Mesendoderm (in vitro differentiated cells): ENCODE data around the gene CPT1A.

Source experiments
- DNase-seq: peaks from one replicate; pipeline ENCODE4 v3.0.0; 2013
- H2AK5ac ChIP-seq: 2 replicates; pipeline ENCODE4 v1.6.1; 2013; ENCODE audit warnings: low read length, inconsistent platforms
- H2BK120ac ChIP-seq: 2 replicates; pipeline ENCODE4 v1.6.1; 2013; ENCODE audit warnings: low read depth, mild to moderate bottlenecking, low read length, moderate library complexity, mixed read lengths
- H2BK15ac ChIP-seq: replicated peaks from 2 replicates; pipeline ENCODE4 v1.6.1; 2013; ENCODE audit warnings: low read depth, mild to moderate bottlenecking, moderate library complexity
- H2BK5ac ChIP-seq: 2 replicates; pipeline ENCODE4 v1.6.1; 2013; ENCODE audit warnings: low read length, inconsistent platforms
- H3K18ac ChIP-seq: 2 replicates; pipeline ENCODE4 v1.6.1; 2013; ENCODE audit warnings: mild to moderate bottlenecking, low read length, mixed read lengths
- H3K23ac ChIP-seq: one replicate; pipeline ENCODE4 v1.6.1; 2013; ENCODE audit warnings: low read length
- H3K27ac ChIP-seq: 2 replicates; pipeline ENCODE4 v1.5.1; 2013; ENCODE audit warnings: low read depth, mild to moderate bottlenecking, inconsistent platforms, low read length, moderate library complexity
- H3K27me3 ChIP-seq: 2 replicates; pipeline ENCODE4 v1.6.1; 2013; ENCODE audit warnings: low read length, control low read depth, mild to moderate bottlenecking, inconsistent platforms; ENCODE audit not compliant: insufficient read depth, poor library complexity
- H3K36me3 ChIP-seq: 2 replicates; pipeline ENCODE4 v1.6.1; 2013; ENCODE audit warnings: low read length, inconsistent platforms; ENCODE audit not compliant: control insufficient read depth, insufficient read depth
- H3K4ac ChIP-seq: one replicate; pipeline ENCODE4 v1.6.1; 2013; ENCODE audit warnings: low read depth, mild to moderate bottlenecking, low read length, moderate library complexity
- H3K4me1 ChIP-seq: 2 replicates; pipeline ENCODE4 v1.6.1; 2013; ENCODE audit warnings: low read depth, low read length, inconsistent platforms; ENCODE audit not compliant: control insufficient read depth
- H3K4me2 ChIP-seq: 2 replicates; pipeline ENCODE4 v1.6.1; 2013; ENCODE audit warnings: low read length
- H3K4me3 ChIP-seq: 2 replicates; pipeline ENCODE4 v1.5.1; 2013; ENCODE audit warnings: mild to moderate bottlenecking, low read length
- H3K56ac ChIP-seq: one replicate; pipeline ENCODE4 v1.6.1; 2013; ENCODE audit warnings: low read length
- H3K79me1 ChIP-seq: 2 replicates; pipeline ENCODE4 v1.6.1; 2013; ENCODE audit warnings: low read length, inconsistent platforms
- H3K79me2 ChIP-seq: 2 replicates; pipeline ENCODE4 v1.6.1; 2013; ENCODE audit warnings: mild to moderate bottlenecking, low read length; ENCODE audit not compliant: control insufficient read depth, insufficient read depth
- H3K9ac ChIP-seq: 2 replicates; pipeline ENCODE4 v1.6.1; 2013; ENCODE audit warnings: low read length, inconsistent platforms
- H4K5ac ChIP-seq: one replicate; pipeline ENCODE4 v1.6.1; 2013; ENCODE audit warnings: low read length
- H4K8ac ChIP-seq: one replicate; pipeline ENCODE4 v1.6.1; 2013; ENCODE audit warnings: low read depth, mild to moderate bottlenecking, control low read depth, low read length, moderate library complexity
- WGBS: extraction: QIAGEN DNeasy Blood & Tissue Kit; methylation state at CpG from one replicate; pipeline ENCODE4 v1.1.7; 2013; ENCODE audit warnings: low lambda C conversion rate, missing lambda C conversion rate; ENCODE audit not compliant: insufficient coverage; ENCODE audit errors: extremely low coverage; 5-methylcytosine and 5-hydroxymethylcytosine counted together

Gene CPT1A

DNA sequence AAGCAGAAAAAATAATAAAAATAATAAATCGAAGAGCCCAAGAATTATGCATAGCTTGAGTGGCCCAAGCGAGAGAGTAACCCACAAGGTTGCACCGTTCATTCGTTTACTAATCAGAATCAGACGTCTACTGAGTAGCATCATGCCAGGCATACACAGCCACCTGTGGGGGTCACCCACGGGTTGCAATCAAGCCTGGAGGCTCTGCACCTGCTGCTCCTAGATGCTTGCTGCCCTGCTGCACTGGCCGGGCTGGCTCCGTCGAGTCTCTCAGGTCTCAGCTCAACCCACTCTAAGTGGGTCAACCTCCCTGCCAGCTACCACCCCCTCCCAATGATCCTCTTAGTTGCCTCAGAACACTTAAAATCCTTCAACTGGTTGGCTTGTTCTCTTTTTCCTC lies 88.4 kb downstream of the CPT1A start:
- Histone ChIP-seq H2AK5ac (no peak overlapping the region), H3K4me3 (no peak overlapping the region), H2BK15ac (no peak overlapping the region), H3K4me1 (peaks cover 4% of the 10 kb centered on the region), H3K79me2 (peaks cover 2% of the 10 kb centered on the region), H4K5ac (no peak overlapping the region), H2BK5ac (no peak overlapping the region), H3K27me3 (no peaks in the 10 kb centered on the region), H3K56ac (no peak overlapping the region), H2BK120ac (no peak overlapping the region), H3K36me3 (no peaks in the 10 kb centered on the region), H3K27ac (no peak overlapping the region), H3K79me1 (no peaks in the 10 kb centered on the region), H4K8ac (no peak overlapping the region), H3K9ac (no peak overlapping the region), H3K23ac (no peak overlapping the region), H3K18ac (no peak overlapping the region), H3K4ac (no peak overlapping the region), H3K4me2 (no peak overlapping the region)
- DNase-seq = no peak
- no CpG with 5 or more reads among the region's 9 CpGs for WGBS

DNA sequence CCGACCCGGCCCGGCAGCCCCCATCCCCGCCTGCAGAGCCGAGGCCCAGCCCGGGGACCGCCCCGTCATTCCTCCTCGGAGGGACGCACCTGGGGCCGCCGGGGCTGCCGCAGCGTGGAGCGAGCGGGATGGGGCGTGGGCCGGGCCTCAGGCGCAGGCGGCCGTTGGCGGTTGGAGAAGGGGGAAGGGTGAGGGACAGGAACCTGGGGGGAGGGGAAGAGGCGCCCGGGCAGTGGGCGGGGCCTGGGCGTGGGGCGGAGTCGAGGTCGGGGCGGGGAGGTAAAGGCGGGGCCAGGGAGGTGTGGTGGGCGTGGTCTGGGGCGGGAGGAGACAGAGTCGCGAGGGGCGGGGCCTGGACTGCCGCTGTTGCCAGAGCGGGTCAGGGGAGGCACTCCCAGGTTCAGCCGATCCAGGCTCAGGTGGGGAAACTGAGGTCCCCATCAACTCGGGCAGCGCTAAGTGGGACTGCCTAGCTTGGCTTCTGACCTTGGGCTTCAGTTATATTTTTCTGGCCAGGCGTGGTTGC lies 90.3 kb downstream of the CPT1A start, which contains the start of gene TESMIN:
Gene TESMIN, minus strand, starts transcription at position 190 of the 526 bp plus-strand sequence. CDS start 860 bp downstream, outside the sequence.
- no peak within 1 kb of the TSS for H2BK5ac ChIP-seq
- H3K23ac ChIP-seq = no peak within 1 kb of the TSS

DNA sequence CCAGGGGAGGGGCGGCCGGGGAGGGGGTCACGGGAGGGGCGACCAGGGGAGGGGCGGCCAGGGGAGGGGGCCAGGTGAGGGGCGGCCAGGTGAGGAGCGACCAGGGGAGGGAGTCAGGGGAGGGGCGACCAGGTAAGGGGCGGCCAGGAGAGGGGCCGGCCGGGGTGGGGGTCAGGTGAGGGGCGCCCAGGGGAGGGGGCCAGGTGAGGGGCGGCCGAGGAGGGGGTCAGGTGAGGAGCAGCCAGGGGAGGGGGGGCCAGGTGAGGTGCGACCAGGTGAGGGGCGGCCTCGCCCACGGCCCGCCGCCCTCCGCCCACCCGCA lies 90.8 kb downstream of the CPT1A start:
- Histone ChIP-seq H2BK5ac (no peak overlapping the region), H3K79me1 (no peaks in the 10 kb centered on the region), H2AK5ac (no peak overlapping the region), H3K4me1 (peaks cover 4% of the 10 kb centered on the region), H2BK15ac (no peak overlapping the region), H3K4me2 (no peak overlapping the region), H3K4ac (peak overlapping the region; percentile 98), H3K4me3 (no peak overlapping the region), H4K8ac (no peak overlapping the region), H3K56ac (peak overlapping the region; percentile 88), H3K27me3 (no peaks in the 10 kb centered on the region), H2BK120ac (peak overlapping the region; percentile 84), H3K36me3 (no peaks in the 10 kb centered on the region), H3K27ac (peak overlapping the region; percentile 60), H4K5ac (no peak overlapping the region), H3K23ac (no peak overlapping the region), H3K79me2 (peaks cover 4% of the 10 kb centered on the region), H3K18ac (peak overlapping the region; percentile 92), H3K9ac (peak overlapping the region; percentile 62)
- DNase-seq = no peak
- WGBS = no CpG with 5 or more reads among the region's 22 CpGs

More for the DNA sequence above, 90.3 kb downstream of the CPT1A start, which contains the start of gene TESMIN:
- no peak within 1 kb of the TSS for H2AK5ac ChIP-seq
- H3K4me1 ChIP-seq = peaks cover 4% of the 10 kb centered on the region
- no peak within 1 kb of the TSS for H2BK15ac ChIP-seq
- H3K56ac ChIP-seq = peak within 1 kb of the TSS; percentile 88
- peak within 1 kb of the TSS; percentile 92 for H3K18ac ChIP-seq
- H3K27ac ChIP-seq = peak within 1 kb of the TSS; percentile 80
- peak within 1 kb of the TSS; percentile 81 for H3K9ac ChIP-seq
- WGBS = no CpG with 5 or more reads among the region's 42 CpGs
- no peaks in the 10 kb centered on the region for H3K79me1 ChIP-seq
- peaks cover 4% of the 10 kb centered on the region for H3K79me2 ChIP-seq
- H4K8ac ChIP-seq = no peak within 1 kb of the TSS
- H3K36me3 ChIP-seq = no peaks in the 10 kb centered on the region
- H3K4ac ChIP-seq = peak within 1 kb of the TSS; percentile 98
- peak; percentile 95 for DNase-seq
- H3K4me2 ChIP-seq = peak within 1 kb of the TSS; percentile 55
- H3K4me3 ChIP-seq = peak within 1 kb of the TSS; percentile 37
- peak within 1 kb of the TSS; percentile 84 for H2BK120ac ChIP-seq
- H4K5ac ChIP-seq = no peak within 1 kb of the TSS
- no peaks in the 10 kb centered on the region for H3K27me3 ChIP-seq

DNA sequence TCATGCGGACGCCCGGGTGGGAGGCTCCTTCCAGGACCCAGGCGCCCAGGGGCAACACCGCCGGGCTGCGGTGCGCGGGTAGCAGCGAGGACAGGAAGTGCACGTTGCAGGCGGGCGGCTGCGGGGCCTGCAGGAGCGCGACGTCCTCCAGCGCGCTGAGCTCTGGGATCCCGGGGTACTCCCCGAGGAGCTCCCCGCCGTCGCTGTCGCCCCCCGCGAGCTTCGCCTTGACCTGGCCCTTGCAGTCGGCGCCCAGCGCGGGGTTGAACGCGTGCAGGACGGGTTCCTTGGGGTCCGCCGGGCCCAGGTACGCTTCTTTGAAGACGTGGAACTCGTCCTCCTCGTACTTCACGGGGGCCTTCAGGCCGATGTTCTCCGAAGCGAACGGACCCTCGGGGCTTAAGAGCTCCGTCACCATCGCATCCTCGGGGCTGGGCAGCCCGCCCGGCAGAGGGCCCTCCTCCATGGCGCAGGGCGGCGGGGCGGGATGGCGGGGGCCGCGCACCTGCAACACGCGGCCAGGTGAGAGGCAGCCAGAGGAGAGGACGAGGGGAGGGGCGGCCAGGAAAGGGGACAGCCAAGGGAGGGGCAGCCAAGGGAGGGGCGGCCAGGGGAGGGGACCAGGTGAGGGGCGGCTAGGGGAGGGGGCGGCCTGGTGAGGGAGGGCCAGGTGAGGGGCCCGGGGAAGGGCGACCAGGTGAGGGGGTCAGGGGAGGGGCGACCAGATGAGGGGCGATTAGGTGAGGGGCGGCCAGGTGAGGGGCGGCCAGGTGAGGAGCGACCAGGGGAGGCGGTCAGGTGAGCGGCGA lies 91.3 kb downstream of the CPT1A start:
- no peaks in the 10 kb centered on the region for H3K36me3 ChIP-seq
- H2BK5ac ChIP-seq = peak overlapping the region; percentile 61
- peak overlapping the region; percentile 69 for H3K56ac ChIP-seq
- H3K23ac ChIP-seq = peak overlapping the region; percentile 29
- peak overlapping the region; percentile 58 for H4K8ac ChIP-seq
- H3K18ac ChIP-seq = peak overlapping the region; percentile 92
- no peak overlapping the region for H2BK15ac ChIP-seq
- peak overlapping the region; percentile 80 for H3K27ac ChIP-seq
- H4K5ac ChIP-seq = no peak overlapping the region
- H2BK120ac ChIP-seq = peak overlapping the region; percentile 84
- peak overlapping the region; percentile 55 for H3K4me2 ChIP-seq
- no peak overlapping the region for H2AK5ac ChIP-seq
- H3K4ac ChIP-seq = peak overlapping the region; percentile 98
- peaks cover 4% of the 10 kb centered on the region for H3K79me2 ChIP-seq
- peak overlapping the region; percentile 37 for H3K4me3 ChIP-seq
- peaks cover 4% of the 10 kb centered on the region for H3K4me1 ChIP-seq
- H3K9ac ChIP-seq = peak overlapping the region; percentile 81
- H3K79me1 ChIP-seq = no peaks in the 10 kb centered on the region
- H3K27me3 ChIP-seq = no peaks in the 10 kb centered on the region
- WGBS = no CpG with 5 or more reads among the region's 76 CpGs
- DNase-seq = peak; percentile 91

DNA sequence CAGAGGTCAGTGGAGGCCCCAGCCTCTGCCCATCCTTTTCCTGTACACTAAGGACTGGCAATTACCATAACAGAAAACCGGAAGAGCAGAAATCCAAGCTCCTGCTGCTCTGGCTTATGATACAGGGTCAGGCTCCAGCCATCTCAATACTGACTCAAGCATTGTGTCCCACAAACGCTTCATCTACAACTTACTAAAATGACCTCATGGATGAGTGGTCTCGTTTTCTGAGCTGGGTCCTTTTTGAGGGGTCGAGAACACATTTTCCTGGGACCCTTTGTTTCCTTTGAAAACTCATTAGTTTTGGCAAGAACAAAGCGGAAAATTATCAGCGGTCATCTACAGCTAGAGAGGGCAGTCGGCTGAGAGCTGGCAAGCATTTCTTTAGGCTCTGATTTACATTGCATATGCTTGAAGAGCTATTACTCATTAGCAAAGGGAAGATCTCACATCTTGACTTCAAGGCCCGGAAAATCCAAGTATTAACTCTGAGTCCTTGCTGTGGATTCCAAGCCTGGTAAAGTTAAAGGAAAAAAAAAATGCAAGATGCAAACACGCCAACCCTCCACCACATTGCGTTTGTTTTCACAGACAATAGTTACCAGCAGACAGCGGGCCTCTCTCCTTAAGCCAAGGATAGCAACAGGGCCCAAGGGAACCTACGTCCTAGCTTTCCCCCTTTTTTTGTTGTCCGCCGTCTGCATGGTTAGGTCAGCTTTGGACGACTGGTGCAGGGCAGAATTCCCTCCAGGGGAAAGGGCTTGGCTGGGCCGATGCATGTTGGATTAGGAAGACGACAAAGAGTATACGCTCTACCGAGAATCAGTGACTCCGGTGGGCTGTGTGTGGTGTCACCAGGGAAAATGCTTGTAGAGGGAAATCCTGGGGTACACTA lies 92.2 kb downstream of the CPT1A start:
- H3K27ac ChIP-seq = peak overlapping the region; percentile 80

More for the DNA sequence above, 92.2 kb downstream of the CPT1A start:
- H3K4ac ChIP-seq = peak overlapping the region; percentile 62
- H3K4me3 ChIP-seq = peak overlapping the region; percentile 2
- H3K4me2 ChIP-seq = peak overlapping the region; percentile 55
- no peaks in the 10 kb centered on the region for H3K79me1 ChIP-seq
- DNase-seq = peak; percentile 78
- no peak overlapping the region for H4K5ac ChIP-seq
- H2AK5ac ChIP-seq = peak overlapping the region; percentile 43
- peak overlapping the region; percentile 81 for H3K9ac ChIP-seq
- no peak overlapping the region for H4K8ac ChIP-seq
- H2BK120ac ChIP-seq = peak overlapping the region; percentile 86
- no peaks in the 10 kb centered on the region for H3K36me3 ChIP-seq
- H3K27me3 ChIP-seq = no peaks in the 10 kb centered on the region
- peak overlapping the region; percentile 69 for H3K56ac ChIP-seq
- no peak overlapping the region for H2BK15ac ChIP-seq
- no CpG with 5 or more reads among the region's 20 CpGs for WGBS
- peaks cover 4% of the 10 kb centered on the region for H3K79me2 ChIP-seq
- H2BK5ac ChIP-seq = peak overlapping the region; percentile 61
- peaks cover 4% of the 10 kb centered on the region for H3K4me1 ChIP-seq
- peak overlapping the region; percentile 92 for H3K18ac ChIP-seq
- peak overlapping the region; percentile 29 for H3K23ac ChIP-seq
